Breast epithelium (tissue), 3 donors: ENCODE measurements around the gene PIP4P1.

ENCODE experiments used
- POLR2AphosphoS5 ChIP-seq, 3 donors: sonication (generic); formaldehyde crosslinking; IDR thresholded peaks; one replicate each; pipeline ENCODE4 v1.6.1; 2017; ENCODE audit warnings: antibody characterized with exemption in 3 of 3
- TF ChIP-seq, protein P1 (sequence below), 3 donors: fragments of 450-650 bp; IDR thresholded peaks; one replicate each; pipeline ENCODE4 v1.5.1; 2016 to 2017; ENCODE audit warnings: antibody characterized with exemption in 3 of 3, mild to moderate bottlenecking in 3 of 3, moderate library complexity in 3 of 3

DNA sequence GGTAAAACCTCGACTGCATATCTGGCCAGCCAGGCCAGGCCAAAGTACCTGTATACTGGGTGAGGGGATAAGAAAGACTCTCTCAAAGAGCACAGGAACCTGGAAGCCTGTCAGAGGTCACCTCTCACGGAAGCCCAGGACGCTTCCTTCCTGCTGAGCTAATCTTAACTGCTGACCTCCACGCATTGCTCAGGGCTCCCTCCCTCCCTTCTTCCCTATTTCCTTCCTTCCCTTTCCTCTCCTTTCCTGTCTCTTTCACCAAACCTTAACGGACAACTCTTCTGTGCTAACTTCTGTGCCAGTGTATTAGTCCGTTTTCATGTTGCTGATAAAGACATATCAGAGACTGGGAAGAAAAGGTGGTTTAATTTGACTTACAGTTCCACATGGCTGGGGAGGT lies 29.3 kb upstream of the PIP4P1 start:
- TF ChIP-seq POLR2AphosphoS5 (IDR thresholded peaks at IDR 0.05) = no peak
- TF ChIP-seq, protein P1, sequence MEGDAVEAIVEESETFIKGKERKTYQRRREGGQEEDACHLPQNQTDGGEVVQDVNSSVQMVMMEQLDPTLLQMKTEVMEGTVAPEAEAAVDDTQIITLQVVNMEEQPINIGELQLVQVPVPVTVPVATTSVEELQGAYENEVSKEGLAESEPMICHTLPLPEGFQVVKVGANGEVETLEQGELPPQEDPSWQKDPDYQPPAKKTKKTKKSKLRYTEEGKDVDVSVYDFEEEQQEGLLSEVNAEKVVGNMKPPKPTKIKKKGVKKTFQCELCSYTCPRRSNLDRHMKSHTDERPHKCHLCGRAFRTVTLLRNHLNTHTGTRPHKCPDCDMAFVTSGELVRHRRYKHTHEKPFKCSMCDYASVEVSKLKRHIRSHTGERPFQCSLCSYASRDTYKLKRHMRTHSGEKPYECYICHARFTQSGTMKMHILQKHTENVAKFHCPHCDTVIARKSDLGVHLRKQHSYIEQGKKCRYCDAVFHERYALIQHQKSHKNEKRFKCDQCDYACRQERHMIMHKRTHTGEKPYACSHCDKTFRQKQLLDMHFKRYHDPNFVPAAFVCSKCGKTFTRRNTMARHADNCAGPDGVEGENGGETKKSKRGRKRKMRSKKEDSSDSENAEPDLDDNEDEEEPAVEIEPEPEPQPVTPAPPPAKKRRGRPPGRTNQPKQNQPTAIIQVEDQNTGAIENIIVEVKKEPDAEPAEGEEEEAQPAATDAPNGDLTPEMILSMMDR (IDR thresholded peaks at IDR 0.05) = no peak
